Caco-2 (cell line): Measurements from ENCODE around the gene TMPRSS11F. TPM values are rescaled to one million over a fixed set of nuclear protein-coding genes. Genes with fewer than 3 reads are reported as not detected.

ENCODE experiments used
- BruUV-seq: library from RNA; stranded (reverse); fragments of 400-500 nt; replicated peaks from 2 replicates; lab custom pipeline; 2021; lab: Mats Ljungman, UMichigan
- CTCF ChIA-PET: fragments of 300-600 bp; sonication (Branson Sonifier 250); formaldehyde crosslinking; loops from one replicate; lab custom pipeline; 2022; ENCODE audit warnings: antibody characterized with exemption; lab: Charles Lee
- POLR2A ChIA-PET: fragments of 300-600 bp; sonication (Branson Sonifier 250); formaldehyde crosslinking; loops from one replicate; lab custom pipeline; 2022; ENCODE audit warnings: antibody characterized with exemption; lab: Charles Lee
- DNase-seq, 2 experiments: peaks; one replicate each; pipeline versions ENCODE4 v3.0.0 to v3.0.0-alpha.2; 2020 to 2022
- H3K27me3 ChIP-seq: replicated peaks from 2 replicates; pipeline ENCODE4 v1.6.0; 2011; ENCODE audit warnings: low read length; ENCODE audit not compliant: control insufficient read depth, insufficient read depth
- H3K36me3 ChIP-seq: 2 replicates; pipeline ENCODE4 v1.5.1; 2011; ENCODE audit warnings: low read length; ENCODE audit not compliant: control insufficient read depth, insufficient read depth
- H3K4me1 ChIP-seq: fragments of 250-450 bp; sonication (Bioruptor Pico); 2 replicates; pipeline ENCODE4 v1.5.1; 2020; ENCODE audit warnings: mild to moderate bottlenecking
- H3K4me3 ChIP-seq: 2 replicates; pipeline ENCODE4 v1.5.1; 2011; ENCODE audit warnings: low read depth, mild to moderate bottlenecking, control low read depth, low read length
- H3K9me3 ChIP-seq: fragments of 250-450 bp; sonication (Bioruptor Pico); 2 replicates; pipeline ENCODE4 v1.5.1; 2020; ENCODE audit warnings: mild to moderate bottlenecking, moderate library complexity
- H3K27ac Mint-ChIP-seq: one replicate; pipeline ENCODE4 v1.8.0; 2022; ENCODE audit warnings: mixed read lengths; ENCODE audit not compliant: unreplicated experiment
- H3K27me3 Mint-ChIP-seq: one replicate; pipeline ENCODE4 v1.8.0; 2022; ENCODE audit warnings: mixed read lengths; ENCODE audit not compliant: insufficient read depth, unreplicated experiment
- H3K36me3 Mint-ChIP-seq: one replicate; pipeline ENCODE4 v1.8.0; 2022; ENCODE audit warnings: mild to moderate bottlenecking, mixed read lengths; ENCODE audit not compliant: insufficient read depth, unreplicated experiment
- H3K4me1 Mint-ChIP-seq: one replicate; pipeline ENCODE4 v1.8.0; 2022; ENCODE audit warnings: low read depth, mixed read lengths; ENCODE audit not compliant: unreplicated experiment
- H3K4me3 Mint-ChIP-seq: one replicate; pipeline ENCODE4 v1.8.0; 2022; ENCODE audit warnings: mild to moderate bottlenecking, moderate library complexity, mixed read lengths; ENCODE audit not compliant: unreplicated experiment
- H3K9me3 Mint-ChIP-seq: one replicate; pipeline ENCODE4 v1.8.0; 2022; ENCODE audit warnings: mixed read lengths; ENCODE audit not compliant: unreplicated experiment
- CTCF ChIP-seq, 2 experiments: fragments of 200-600 bp in 1 of 2; IDR thresholded peaks; 1 replicate in 1 of 2; 2 replicates in 1 of 2; pipeline versions ENCODE4 v1.5.1 to v1.8.0; 2011 to 2022; ENCODE audit warnings: antibody characterized with exemption in 1 of 2, control low read depth in 1 of 2, inconsistent platforms in 1 of 2, low read depth in 1 of 2, low read length in 1 of 2, mild to moderate bottlenecking in 1 of 2, moderate library complexity in 1 of 2; ENCODE audit not compliant: insufficient read depth in 1 of 2, severe bottlenecking in 1 of 2, unreplicated experiment in 1 of 2
- intact Hi-C: fragments of 100-400 bp; cut with micrococcal nuclease; formaldehyde crosslinking; loops from one replicate; pipeline ENCODE4 v1.10.0; 2022; ENCODE audit not compliant: unreplicated experiment
- total RNA-seq: library from RNA; stranded (reverse); gene quantifications from 2 replicates; pipeline ENCODE4 v1.2.3, GENCODE V29; 2022

The TMPRSS11F gene
- total RNA-seq, 1 experiment from 2014 or later = not detected

- ChIA-PET CTCF (no interaction called here), POLR2A (no interaction called here)
- no peak for DNase-seq
- no peaks in the 10 kb centered on the region for H3K4me1 Mint-ChIP-seq
- no peaks in the 10 kb centered on the region for H3K27me3 Mint-ChIP-seq
- no TSS peak for BruUV-seq
- H3K36me3 Mint-ChIP-seq = no peaks in the 10 kb centered on the region
- Histone ChIP-seq H3K27me3 (no peaks in the 10 kb centered on the region), H3K36me3 (no peaks in the 10 kb centered on the region), H3K9me3 (no peaks in the 10 kb centered on the region), H3K4me3 (no peak overlapping the region), H3K4me1 (no peaks in the 10 kb centered on the region)
- intact Hi-C loops = no loop called here
- H3K9me3 Mint-ChIP-seq = peaks cover 6% of the 10 kb centered on the region
- TF ChIP-seq CTCF (IDR thresholded peaks at IDR 0.05; ENCODE audit: insufficient read depth in 1 of 2, low read depth in 1 of 2, low read length in 1 of 2, severe bottlenecking in 1 of 2, unreplicated experiment in 1 of 2) = no peak
- H3K4me3 Mint-ChIP-seq = no peak overlapping the region
- H3K27ac Mint-ChIP-seq = no peak overlapping the region
Observed at GRCh38 chr4:68152411-68152810, 22.7 kb upstream of the TMPRSS11F start.

- Mint-ChIP-seq H3K9me3 (peaks cover 23% of the 10 kb centered on the region), H3K4me3 (no peak overlapping the region), H3K36me3 (no peaks in the 10 kb centered on the region), H3K4me1 (no peaks in the 10 kb centered on the region), H3K27ac (no peak overlapping the region), H3K27me3 (no peaks in the 10 kb centered on the region)
- no peak for TF ChIP-seq CTCF (IDR thresholded peaks at IDR 0.05; ENCODE audit: insufficient read depth in 1 of 2, low read depth in 1 of 2, low read length in 1 of 2, severe bottlenecking in 1 of 2, unreplicated experiment in 1 of 2)
- no peak for DNase-seq
- H3K36me3 ChIP-seq = no peaks in the 10 kb centered on the region
- ChIA-PET POLR2A (no interaction called here), CTCF (no interaction called here)
- H3K4me1 ChIP-seq = no peaks in the 10 kb centered on the region
- no peak overlapping the region for H3K4me3 ChIP-seq
- no TSS peak for BruUV-seq
- intact Hi-C loops = no loop called here
- no peaks in the 10 kb centered on the region for H3K27me3 ChIP-seq
- no peaks in the 10 kb centered on the region for H3K9me3 ChIP-seq
Observed at GRCh38 chr4:68148800-68149685, 19.4 kb upstream of the TMPRSS11F start.

GRCh38 chr4:68147079-68147478 is 17.4 kb upstream of the TMPRSS11F start:
- Mint-ChIP-seq H3K9me3 (peaks cover 23% of the 10 kb centered on the region), H3K4me1 (no peaks in the 10 kb centered on the region), H3K27me3 (no peaks in the 10 kb centered on the region), H3K4me3 (no peak overlapping the region), H3K27ac (no peak overlapping the region), H3K36me3 (no peaks in the 10 kb centered on the region)
- 0 out of 2 replicates have a peak, but pooled peaks cover 2% of the 10 kb centered on the region for H3K4me1 ChIP-seq
- no peak for TF ChIP-seq CTCF (IDR thresholded peaks at IDR 0.05; ENCODE audit: insufficient read depth in 1 of 2, low read depth in 1 of 2, low read length in 1 of 2, severe bottlenecking in 1 of 2, unreplicated experiment in 1 of 2)
- H3K9me3 ChIP-seq = no peaks in the 10 kb centered on the region
- DNase-seq = no peak
- no peaks in the 10 kb centered on the region for H3K27me3 ChIP-seq
- no peak overlapping the region for H3K4me3 ChIP-seq
- ChIA-PET CTCF (no interaction called here), POLR2A (no interaction called here)
- intact Hi-C loops = no loop called here
- no peaks in the 10 kb centered on the region for H3K36me3 ChIP-seq
- no TSS peak for BruUV-seq
